ENCODE data around the gene QPRT. TPM values are rescaled to one million over a fixed set of nuclear protein-coding genes. Genes with fewer than 3 reads are reported as not detected.
"Not testable (repeated sequence)": the region's sequence is repeated elsewhere in the genome, so short reads cannot be mapped to it uniquely, and the experiment has no call there.

The QPRT gene
- total RNA-seq, 1 donor from 2014 or later: 34.7 TPM

- H3K27ac Mint-ChIP-seq (ENCODE audit: unreplicated experiment): no peak overlapping the region
- H3K9me3 Mint-ChIP-seq (ENCODE audit: unreplicated experiment): peaks cover 2% of the 10 kb centered on the region
- TF ChIP-seq CTCF (IDR thresholded peaks at IDR 0.05; ENCODE audit: partially characterized antibody, unreplicated experiment): no peak
- H3K4me1 Mint-ChIP-seq (ENCODE audit: low read depth, unreplicated experiment): no peaks in the 10 kb centered on the region
- no peaks in the 10 kb centered on the region for H3K36me3 Mint-ChIP-seq (ENCODE audit: unreplicated experiment)
- no peak overlapping the region for H3K4me3 Mint-ChIP-seq (ENCODE audit: unreplicated experiment)
- peaks cover 12% of the 10 kb centered on the region for H3K27me3 Mint-ChIP-seq (ENCODE audit: unreplicated experiment)
- DNase-seq: no peak
These were observed 66.3 kb downstream of the QPRT start for GRCh38 chr16:29745121-29745852.

GRCh38 chr16:29745853-29746345 lies 66.9 kb downstream of the QPRT start, which contains the start of gene C16orf54:
Gene C16orf54, minus strand, starts transcription at chr16:29745990. Its CDS starts 1,039 bp downstream, at chr16:29744951.
- no peak within 1 kb of the TSS for H3K4me3 Mint-ChIP-seq (ENCODE audit: unreplicated experiment)
- H3K9me3 Mint-ChIP-seq (ENCODE audit: unreplicated experiment): peaks cover 2% of the 10 kb centered on the region
- no peak within 1 kb of the TSS for H3K27ac Mint-ChIP-seq (ENCODE audit: unreplicated experiment)
- H3K4me1 Mint-ChIP-seq (ENCODE audit: low read depth, unreplicated experiment): no peaks in the 10 kb centered on the region
- no peaks in the 10 kb centered on the region for H3K36me3 Mint-ChIP-seq (ENCODE audit: unreplicated experiment)
- no peak for DNase-seq
- no peak for TF ChIP-seq CTCF (IDR thresholded peaks at IDR 0.05; ENCODE audit: partially characterized antibody, unreplicated experiment)
- H3K27me3 Mint-ChIP-seq (ENCODE audit: unreplicated experiment): peaks cover 12% of the 10 kb centered on the region

- H3K4me1 Mint-ChIP-seq (ENCODE audit: low read depth, unreplicated experiment); H3K36me3 Mint-ChIP-seq (ENCODE audit: unreplicated experiment); H3K9me3 Mint-ChIP-seq (ENCODE audit: unreplicated experiment); H3K27ac Mint-ChIP-seq (ENCODE audit: unreplicated experiment); H3K4me3 Mint-ChIP-seq (ENCODE audit: unreplicated experiment); DNase-seq: not testable (repeated sequence)
- H3K27me3 Mint-ChIP-seq (ENCODE audit: unreplicated experiment): peaks cover 12% of the 10 kb centered on the region
These were observed 67.5 kb downstream of the QPRT start for GRCh38 chr16:29746518-29746917.

Other genes starting within 250 kb of the QPRT start
- gene BOLA2, start 224.8 kb upstream of the QPRT start, total RNA-seq (ENCODE audit: unreplicated experiment): 4.1 TPM
- gene SLX1B, start 224.6 kb upstream of the QPRT start, total RNA-seq (ENCODE audit: unreplicated experiment): 33.6 TPM
- 1.0 TPM for gene SULT1A4, start 219.3 kb upstream of the QPRT start, total RNA-seq (ENCODE audit: unreplicated experiment)
- 75.0 TPM for gene NPIPB12, start 172.8 kb upstream of the QPRT start, total RNA-seq (ENCODE audit: unreplicated experiment)
- gene SPN, start 15.9 kb upstream of the QPRT start, total RNA-seq (ENCODE audit: unreplicated experiment): 0.27 TPM
- gene C16orf54, start 66.8 kb downstream of the QPRT start, total RNA-seq (ENCODE audit: unreplicated experiment): not detected
- not detected for gene ZG16, start 99.1 kb downstream of the QPRT start, total RNA-seq (ENCODE audit: unreplicated experiment)
- gene KIF22, start 111.6 kb downstream of the QPRT start, total RNA-seq (ENCODE audit: unreplicated experiment): 31.9 TPM
- gene MAZ, start 127.3 kb downstream of the QPRT start, total RNA-seq (ENCODE audit: unreplicated experiment): 369 TPM
- 91.0 TPM for gene PRRT2, start 133.0 kb downstream of the QPRT start, total RNA-seq (ENCODE audit: unreplicated experiment)
- gene PAGR1, start 137.0 kb downstream of the QPRT start, total RNA-seq (ENCODE audit: unreplicated experiment): 110 TPM
- gene MVP, start 141.3 kb downstream of the QPRT start, total RNA-seq (ENCODE audit: unreplicated experiment): 82.7 TPM
- 71.0 TPM for gene CDIPT, start 184.0 kb downstream of the QPRT start, total RNA-seq (ENCODE audit: unreplicated experiment)
- gene SEZ6L2, start 220.4 kb downstream of the QPRT start, total RNA-seq (ENCODE audit: unreplicated experiment): 176 TPM
- 56.4 TPM for gene ASPHD1, start 221.3 kb downstream of the QPRT start, total RNA-seq (ENCODE audit: unreplicated experiment)
- gene KCTD13, start 247.0 kb downstream of the QPRT start, total RNA-seq (ENCODE audit: unreplicated experiment): 18.4 TPM